Measurements from ENCODE around the gene TPPP2.
"Not testable (repeated sequence)": the region's sequence is repeated elsewhere in the genome, so short reads cannot be mapped to it uniquely, and the experiment has no call there.

TPPP2 gene

GRCh38 chr14:20999591-20999990 is 30.4 kb upstream of the TPPP2 start:
- no peak for TF ChIP-seq CTCF (IDR thresholded peaks at IDR 0.05; ENCODE audit: low read depth, low read length, missing control alignments)
- H3K4me3 ChIP-seq (replicated peaks; ENCODE audit: low read depth, low read length), result no peak overlapping the region
- DNase-seq (ENCODE audit: extremely low read depth, low read depth), result no peak

DNA sequence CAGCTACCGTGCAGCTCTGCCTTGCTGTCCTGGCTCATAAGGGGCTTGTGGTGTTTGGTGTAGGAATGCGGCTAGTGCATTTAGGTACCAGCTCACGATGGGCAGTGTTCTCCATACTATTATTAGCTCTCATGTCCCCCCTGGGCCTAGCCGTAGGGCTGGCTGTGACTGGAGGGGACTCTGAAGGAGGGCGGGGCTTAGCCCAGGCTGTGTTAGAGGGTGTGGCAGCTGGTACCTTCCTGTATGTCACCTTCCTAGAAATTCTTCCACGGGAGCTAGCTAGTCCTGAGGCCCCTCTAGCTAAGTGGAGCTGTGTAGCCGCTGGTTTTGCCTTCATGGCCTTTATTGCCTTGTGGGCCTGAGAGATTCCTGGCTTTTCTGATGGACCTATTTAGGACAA is 28.8 kb upstream of the TPPP2 start:
- TF ChIP-seq CTCF (IDR thresholded peaks at IDR 0.05; ENCODE audit: low read depth, low read length, missing control alignments), result no peak
- DNase-seq (ENCODE audit: extremely low read depth, low read depth), result no peak
- no peak overlapping the region for H3K4me3 ChIP-seq (replicated peaks; ENCODE audit: low read depth, low read length)

DNA sequence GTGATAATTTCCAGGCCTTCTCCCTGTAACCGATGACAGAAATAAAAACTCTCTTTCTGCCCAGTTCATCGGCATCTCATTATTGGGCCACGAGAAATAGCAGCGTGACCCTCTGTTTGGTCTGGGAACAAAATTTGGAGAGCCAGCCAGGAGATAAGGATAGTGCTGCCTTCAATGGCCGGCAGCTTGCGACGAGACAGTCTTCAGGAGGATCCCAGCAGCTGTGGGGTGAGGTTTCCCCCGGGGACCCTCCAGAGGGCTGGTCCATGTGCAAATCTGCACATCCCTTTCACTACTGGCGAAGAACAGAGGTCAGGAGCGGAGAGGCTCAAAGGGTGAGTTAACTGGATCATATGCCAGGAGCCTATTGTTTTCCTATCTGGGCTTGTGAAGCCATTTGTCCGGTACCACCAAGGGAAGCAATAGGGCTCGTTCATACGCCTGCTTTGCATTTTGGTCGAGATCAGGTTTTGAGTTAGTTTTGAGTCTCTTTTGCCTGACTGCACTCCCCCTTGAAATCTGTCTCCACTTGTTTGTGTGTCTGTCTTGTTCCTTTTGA is 26.1 kb upstream of the TPPP2 start:
- no peak overlapping the region for H3K4me3 ChIP-seq (replicated peaks; ENCODE audit: low read depth, low read length)
- DNase-seq (ENCODE audit: extremely low read depth, low read depth), result no peak
- TF ChIP-seq CTCF (IDR thresholded peaks at IDR 0.05; ENCODE audit: low read depth, low read length, missing control alignments), result no peak

GRCh38 chr14:21009721-21010120 is 20.3 kb upstream of the TPPP2 start:
- H3K4me3 ChIP-seq (replicated peaks; ENCODE audit: low read depth, low read length); DNase-seq (ENCODE audit: extremely low read depth, low read depth): not testable (repeated sequence)

DNA sequence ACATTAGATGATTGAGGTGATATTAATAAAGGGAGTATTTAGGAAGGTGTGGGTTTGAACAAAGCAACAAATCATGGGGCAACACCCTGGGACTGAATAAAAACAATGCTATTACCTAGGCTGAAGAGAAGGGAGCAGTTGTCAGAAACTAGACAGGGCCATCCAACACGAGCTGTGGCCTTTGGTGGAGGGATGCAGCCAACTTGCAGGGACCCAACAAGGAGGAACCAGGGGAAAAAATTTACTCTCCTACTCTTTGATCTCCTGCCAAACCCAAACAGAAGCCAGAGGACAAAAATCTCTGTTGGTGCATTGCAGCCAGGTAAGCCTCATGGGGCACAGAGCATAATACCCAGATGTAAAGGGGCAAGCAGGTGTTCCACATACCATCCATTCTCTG is 18.9 kb upstream of the TPPP2 start:
- H3K4me3 ChIP-seq (replicated peaks; ENCODE audit: low read depth, low read length), result no peak overlapping the region
- DNase-seq (ENCODE audit: extremely low read depth, low read depth), result no peak
- no peak for TF ChIP-seq CTCF (IDR thresholded peaks at IDR 0.05; ENCODE audit: low read depth, low read length, missing control alignments)

- no peak overlapping the region for H3K4me3 ChIP-seq (replicated peaks; ENCODE audit: low read depth, low read length)
- peak; percentile 93 for TF ChIP-seq CTCF (IDR thresholded peaks at IDR 0.05; ENCODE audit: low read depth, low read length, missing control alignments)
- DNase-seq (ENCODE audit: extremely low read depth, low read depth), result peak; percentile 68
Measured at GRCh38 chr14:21014761-21015190, 15.2 kb upstream of the TPPP2 start.

- no peak overlapping the region for H3K4me3 ChIP-seq (replicated peaks; ENCODE audit: low read depth, low read length)
Measured at GRCh38 chr14:21015312-21015711, 14.7 kb upstream of the TPPP2 start.

More at GRCh38 chr14:21015312-21015711, 14.7 kb upstream of the TPPP2 start:
- no peak for TF ChIP-seq CTCF (IDR thresholded peaks at IDR 0.05; ENCODE audit: low read depth, low read length, missing control alignments)
- no peak for DNase-seq (ENCODE audit: extremely low read depth, low read depth)

All from HFF-Myc (cell line).